ENCODE results near the gene SF3B4. TPM values are rescaled to one million over a fixed set of nuclear protein-coding genes. Genes with fewer than 3 reads are reported as not detected.
"Not testable (repeated sequence)": the region's sequence is repeated elsewhere in the genome, so short reads cannot be mapped to it uniquely, and the experiment has no call there.

The SF3B4 gene
- total RNA-seq, 1 donor from 2014 or later, result 33.1 TPM

DNA sequence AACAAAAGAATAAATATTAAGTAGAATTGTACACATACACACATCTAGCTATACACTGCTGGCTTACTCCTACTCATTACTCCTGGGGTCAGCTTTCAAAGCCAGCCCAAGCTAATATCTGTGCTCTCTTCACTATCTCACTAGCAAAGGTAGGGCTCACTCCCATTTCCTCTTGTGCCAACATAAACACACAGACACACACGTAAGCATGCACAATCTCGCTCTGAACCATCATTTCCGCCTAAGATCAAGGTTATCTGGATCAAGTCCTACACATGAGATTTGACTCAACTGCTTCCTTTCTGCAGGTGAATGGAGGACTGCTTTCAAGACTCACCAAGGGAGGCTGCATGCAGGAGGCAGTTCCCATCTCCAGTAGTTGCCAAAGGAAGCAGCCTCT, 37.8 kb upstream of the SF3B4 start:
- peaks cover 3% of the 10 kb centered on the region for H3K36me3 ChIP-seq (ENCODE audit: control insufficient read depth, insufficient read depth, low read length)
- H3K27me3 ChIP-seq (ENCODE audit: control insufficient read depth, insufficient read depth, low read length), result no peaks in the 10 kb centered on the region
- DNase-seq (ENCODE audit: low read depth), result no peak
- TF ChIP-seq, protein P1, sequence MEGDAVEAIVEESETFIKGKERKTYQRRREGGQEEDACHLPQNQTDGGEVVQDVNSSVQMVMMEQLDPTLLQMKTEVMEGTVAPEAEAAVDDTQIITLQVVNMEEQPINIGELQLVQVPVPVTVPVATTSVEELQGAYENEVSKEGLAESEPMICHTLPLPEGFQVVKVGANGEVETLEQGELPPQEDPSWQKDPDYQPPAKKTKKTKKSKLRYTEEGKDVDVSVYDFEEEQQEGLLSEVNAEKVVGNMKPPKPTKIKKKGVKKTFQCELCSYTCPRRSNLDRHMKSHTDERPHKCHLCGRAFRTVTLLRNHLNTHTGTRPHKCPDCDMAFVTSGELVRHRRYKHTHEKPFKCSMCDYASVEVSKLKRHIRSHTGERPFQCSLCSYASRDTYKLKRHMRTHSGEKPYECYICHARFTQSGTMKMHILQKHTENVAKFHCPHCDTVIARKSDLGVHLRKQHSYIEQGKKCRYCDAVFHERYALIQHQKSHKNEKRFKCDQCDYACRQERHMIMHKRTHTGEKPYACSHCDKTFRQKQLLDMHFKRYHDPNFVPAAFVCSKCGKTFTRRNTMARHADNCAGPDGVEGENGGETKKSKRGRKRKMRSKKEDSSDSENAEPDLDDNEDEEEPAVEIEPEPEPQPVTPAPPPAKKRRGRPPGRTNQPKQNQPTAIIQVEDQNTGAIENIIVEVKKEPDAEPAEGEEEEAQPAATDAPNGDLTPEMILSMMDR (IDR thresholded peaks at IDR 0.05; ENCODE audit: insufficient read depth, low read length, poor library complexity, severe bottlenecking), result no peak
- no peak overlapping the region for H3K4me3 ChIP-seq (ENCODE audit: low read depth, low read length)

DNA sequence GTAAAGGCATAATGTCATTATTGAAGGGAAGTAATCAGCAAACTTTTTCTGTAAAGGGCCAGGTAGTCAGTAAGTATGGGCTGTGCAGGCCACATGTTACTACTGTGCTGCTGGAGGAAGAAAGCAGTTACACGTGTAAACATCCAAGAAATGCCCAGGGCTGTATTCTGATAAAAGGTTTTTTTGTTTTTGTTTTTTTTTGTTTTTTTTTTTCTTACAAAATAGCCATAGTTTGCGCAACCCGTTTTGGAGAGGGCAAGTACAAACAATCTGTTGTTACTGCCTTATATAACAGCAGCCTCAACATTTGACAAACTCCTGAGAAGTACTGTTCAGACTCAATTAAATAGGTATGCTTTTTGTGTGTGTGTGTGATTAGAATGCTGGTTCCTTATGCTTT, 35.8 kb upstream of the SF3B4 start:
- Histone ChIP-seq H3K36me3 (ENCODE audit: control insufficient read depth, insufficient read depth, low read length) (peaks cover 6% of the 10 kb centered on the region), H3K4me3 (ENCODE audit: low read depth, low read length) (no peak overlapping the region), H3K27me3 (ENCODE audit: control insufficient read depth, insufficient read depth, low read length) (no peaks in the 10 kb centered on the region)
- no peak for DNase-seq (ENCODE audit: low read depth)
- TF ChIP-seq, protein P1 (IDR thresholded peaks at IDR 0.05; ENCODE audit: insufficient read depth, low read length, poor library complexity, severe bottlenecking), result no peak

DNA sequence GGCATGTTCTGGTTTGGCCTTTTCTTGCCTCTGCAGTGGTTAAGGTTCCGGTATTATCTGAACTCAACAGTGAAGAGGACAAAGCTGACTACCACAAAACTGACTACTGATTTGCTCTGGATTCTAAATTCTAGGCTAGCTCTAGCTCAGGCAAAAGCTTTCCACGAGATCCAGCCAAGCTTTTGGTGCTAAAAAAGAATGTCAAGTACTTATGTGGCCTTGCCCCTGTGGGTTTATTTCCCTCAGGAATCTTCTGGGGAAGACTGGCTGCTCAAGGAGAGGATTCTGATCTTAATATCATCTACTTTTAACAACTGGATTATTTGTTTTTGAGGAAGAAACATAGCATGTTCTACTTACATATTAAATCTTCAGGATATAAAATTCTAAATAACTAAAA, 35.1 kb upstream of the SF3B4 start:
- Histone ChIP-seq H3K4me3 (ENCODE audit: low read depth, low read length) (no peak overlapping the region), H3K36me3 (ENCODE audit: control insufficient read depth, insufficient read depth, low read length) (peaks cover 6% of the 10 kb centered on the region), H3K27me3 (ENCODE audit: control insufficient read depth, insufficient read depth, low read length) (no peaks in the 10 kb centered on the region)
- DNase-seq (ENCODE audit: low read depth), result no peak
- TF ChIP-seq, protein P1 (IDR thresholded peaks at IDR 0.05; ENCODE audit: insufficient read depth, low read length, poor library complexity, severe bottlenecking), result no peak

DNA sequence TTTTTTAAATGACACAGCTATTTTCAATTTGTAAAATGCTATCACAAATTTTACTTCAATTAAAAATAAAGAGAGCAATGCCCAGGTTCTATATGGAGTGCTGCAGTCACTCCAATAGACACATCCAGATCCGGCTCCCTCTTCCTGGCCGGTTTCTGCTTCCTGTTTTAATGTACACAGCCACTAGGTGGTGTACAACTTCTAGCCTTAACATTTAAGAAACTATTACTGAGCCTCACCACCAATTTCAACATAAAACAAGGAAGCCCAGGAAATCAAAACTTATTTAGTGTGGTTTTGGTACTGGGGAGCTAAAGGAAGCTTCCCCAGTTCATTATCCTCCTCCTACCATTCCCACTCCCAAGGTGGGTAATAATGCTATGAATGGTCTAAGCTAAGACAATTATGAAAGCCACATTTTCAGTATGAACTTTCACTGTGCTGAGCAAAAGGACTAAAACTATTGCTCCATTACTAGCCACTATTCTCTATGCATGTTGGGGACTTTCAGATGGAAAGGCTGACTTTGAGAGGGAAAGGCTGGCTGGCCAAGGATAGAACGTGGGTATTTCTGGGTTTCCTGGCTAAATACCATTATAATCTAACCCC, 34.5 kb upstream of the SF3B4 start:
- TF ChIP-seq, protein P1 (IDR thresholded peaks at IDR 0.05; ENCODE audit: insufficient read depth, low read length, poor library complexity, severe bottlenecking), result peak; percentile 64
- H3K4me3 ChIP-seq (ENCODE audit: low read depth, low read length), result no peak overlapping the region
- DNase-seq (ENCODE audit: low read depth), result peak; percentile 47
- H3K36me3 ChIP-seq (ENCODE audit: control insufficient read depth, insufficient read depth, low read length), result peaks cover 5% of the 10 kb centered on the region
- H3K27me3 ChIP-seq (ENCODE audit: control insufficient read depth, insufficient read depth, low read length), result no peaks in the 10 kb centered on the region

DNA sequence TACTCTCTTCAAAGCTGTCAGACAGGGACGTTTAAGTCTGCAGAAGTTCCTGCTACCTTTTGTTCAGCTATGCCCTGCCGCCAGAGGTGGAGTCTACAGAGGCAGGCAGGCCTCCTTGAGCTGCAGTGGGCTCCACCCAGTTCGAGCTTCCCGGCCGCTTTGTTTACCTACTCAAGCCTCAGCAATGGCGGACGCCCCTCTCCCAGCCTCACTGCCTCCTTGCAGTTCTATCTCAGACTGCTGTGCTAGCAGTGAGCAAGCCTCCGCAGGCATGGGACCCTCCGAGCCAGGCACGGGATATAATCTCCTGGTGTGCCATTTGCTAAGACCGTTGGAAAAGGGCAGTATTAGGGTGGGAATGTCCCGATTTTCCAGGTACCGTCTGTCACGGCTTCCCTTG, 29.9 kb upstream of the SF3B4 start:
- not testable (repeated sequence) for DNase-seq (ENCODE audit: low read depth); H3K27me3 ChIP-seq (ENCODE audit: control insufficient read depth, insufficient read depth, low read length); H3K36me3 ChIP-seq (ENCODE audit: control insufficient read depth, insufficient read depth, low read length); H3K4me3 ChIP-seq (ENCODE audit: low read depth, low read length)

DNA sequence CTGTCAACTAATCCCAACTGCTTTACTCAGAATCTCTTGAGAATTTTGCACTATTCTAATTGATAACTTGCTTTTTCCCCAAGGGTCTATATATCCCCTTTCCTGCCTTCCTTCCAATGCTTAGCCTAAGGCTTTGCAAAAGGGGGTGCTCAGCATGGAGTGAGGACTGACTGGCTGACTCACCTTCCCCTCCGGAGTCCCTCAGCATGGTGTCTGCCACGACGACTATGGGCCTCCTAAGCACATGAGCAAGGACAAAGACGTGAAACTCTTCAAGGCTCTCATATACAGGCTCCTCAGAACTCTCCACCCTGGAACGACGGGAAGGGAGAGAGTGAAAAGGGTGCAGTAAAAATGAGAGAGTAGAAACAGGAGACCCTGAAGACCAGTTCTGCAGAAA, 22.3 kb upstream of the SF3B4 start:
- TF ChIP-seq, protein P1 (IDR thresholded peaks at IDR 0.05; ENCODE audit: insufficient read depth, low read length, poor library complexity, severe bottlenecking), result no peak
- no peak for DNase-seq (ENCODE audit: low read depth)
- Histone ChIP-seq H3K27me3 (ENCODE audit: control insufficient read depth, insufficient read depth, low read length) (no peaks in the 10 kb centered on the region), H3K36me3 (ENCODE audit: control insufficient read depth, insufficient read depth, low read length) (peaks cover 3% of the 10 kb centered on the region), H3K4me3 (ENCODE audit: low read depth, low read length) (no peak overlapping the region)
